ENCODE measurements around the gene TBC1D3.
"Not testable (repeated sequence)": the region's sequence is repeated elsewhere in the genome, so short reads cannot be mapped to it uniquely, and the experiment has no call there.

- TF ChIP-seq TAF1 (conservative IDR thresholded peaks at IDR 0.05); CTCF (IDR thresholded peaks at IDR 0.05; ENCODE audit: low read depth, low read length, missing input control); JUND (IDR thresholded peaks at IDR 0.05); REST (IDR thresholded peaks at IDR 0.05): not testable (repeated sequence)
These were observed 40.4 kb upstream of the TBC1D3 start for GRCh38 chr17:38232790-38233189.

All from liver (tissue), 3 donors.